Measurements from ENCODE around the gene INMT. TPM values are rescaled to one million over a fixed set of nuclear protein-coding genes. Genes with fewer than 3 reads are reported as not detected.

INMT gene
- total RNA-seq, result 100 to 1,000 TPM in 2 of 4 donors, 10 to 100 TPM in 2; 21.3 to 142 (median 100) TPM

DNA sequence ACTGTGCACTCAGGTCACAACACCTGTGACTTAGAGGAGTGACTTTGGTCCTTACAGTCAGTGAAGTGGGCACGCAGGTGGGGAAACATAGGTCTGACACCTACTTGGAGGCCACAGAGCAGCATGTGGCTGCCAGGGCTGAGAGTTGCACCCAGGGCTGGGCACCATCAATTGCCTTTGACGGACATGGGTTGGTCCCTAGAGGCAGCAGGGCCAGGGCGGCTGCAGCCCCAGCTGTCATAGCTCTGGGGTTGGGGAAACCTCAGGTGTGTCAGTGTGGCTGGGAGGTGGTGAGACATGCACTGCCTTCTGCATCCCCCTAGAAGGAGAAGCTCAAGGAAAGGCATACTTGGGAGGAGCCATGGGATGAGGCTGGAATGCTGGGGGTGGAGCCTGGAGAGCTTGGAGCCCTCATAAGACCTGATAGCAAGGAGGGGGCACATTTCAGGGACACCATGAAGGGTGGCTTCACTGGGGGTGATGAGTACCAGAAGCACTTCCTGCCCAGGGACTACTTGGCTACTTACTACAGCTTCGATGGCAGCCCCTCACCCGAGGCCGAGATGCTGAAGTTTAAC, at the start of gene INMT:
Gene INMT (plus strand): TSS at position 440 of the 578 bp plus-strand sequence. CDS start 16 bp downstream, at position 456.
- H3K36me3 ChIP-seq, result no peaks in the 10 kb centered on the region
- H3K27me3 ChIP-seq, result no peaks in the 10 kb centered on the region
- 43 to 48% methylated on average over 2 to 6 of the region's 6 CpGs for WGBS, 2 donors
- DNase-seq (ENCODE audit: low spot score in 2 of 2), result peak in 1 of 2 donors; percentile 55
- peaks cover 0 to 46% (median 14%) of the 10 kb centered on the region in 4 donors for H3K4me1 ChIP-seq
- TF ChIP-seq POLR2A (IDR thresholded peaks at IDR 0.05), result no peak
- TF ChIP-seq, protein P1, sequence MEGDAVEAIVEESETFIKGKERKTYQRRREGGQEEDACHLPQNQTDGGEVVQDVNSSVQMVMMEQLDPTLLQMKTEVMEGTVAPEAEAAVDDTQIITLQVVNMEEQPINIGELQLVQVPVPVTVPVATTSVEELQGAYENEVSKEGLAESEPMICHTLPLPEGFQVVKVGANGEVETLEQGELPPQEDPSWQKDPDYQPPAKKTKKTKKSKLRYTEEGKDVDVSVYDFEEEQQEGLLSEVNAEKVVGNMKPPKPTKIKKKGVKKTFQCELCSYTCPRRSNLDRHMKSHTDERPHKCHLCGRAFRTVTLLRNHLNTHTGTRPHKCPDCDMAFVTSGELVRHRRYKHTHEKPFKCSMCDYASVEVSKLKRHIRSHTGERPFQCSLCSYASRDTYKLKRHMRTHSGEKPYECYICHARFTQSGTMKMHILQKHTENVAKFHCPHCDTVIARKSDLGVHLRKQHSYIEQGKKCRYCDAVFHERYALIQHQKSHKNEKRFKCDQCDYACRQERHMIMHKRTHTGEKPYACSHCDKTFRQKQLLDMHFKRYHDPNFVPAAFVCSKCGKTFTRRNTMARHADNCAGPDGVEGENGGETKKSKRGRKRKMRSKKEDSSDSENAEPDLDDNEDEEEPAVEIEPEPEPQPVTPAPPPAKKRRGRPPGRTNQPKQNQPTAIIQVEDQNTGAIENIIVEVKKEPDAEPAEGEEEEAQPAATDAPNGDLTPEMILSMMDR (IDR thresholded peaks at IDR 0.05), result no peak
- no peak for TF ChIP-seq EP300 (IDR thresholded peaks at IDR 0.05)
- H3K27ac ChIP-seq, result peak within 1 kb of the TSS; percentile 19 to 84 (median 70)
- H3K9me3 ChIP-seq, result no peaks in the 10 kb centered on the region
- peak within 1 kb of the TSS in 3 of 4 donors; percentile 17 to 48 (median 26) for H3K4me3 ChIP-seq

DNA sequence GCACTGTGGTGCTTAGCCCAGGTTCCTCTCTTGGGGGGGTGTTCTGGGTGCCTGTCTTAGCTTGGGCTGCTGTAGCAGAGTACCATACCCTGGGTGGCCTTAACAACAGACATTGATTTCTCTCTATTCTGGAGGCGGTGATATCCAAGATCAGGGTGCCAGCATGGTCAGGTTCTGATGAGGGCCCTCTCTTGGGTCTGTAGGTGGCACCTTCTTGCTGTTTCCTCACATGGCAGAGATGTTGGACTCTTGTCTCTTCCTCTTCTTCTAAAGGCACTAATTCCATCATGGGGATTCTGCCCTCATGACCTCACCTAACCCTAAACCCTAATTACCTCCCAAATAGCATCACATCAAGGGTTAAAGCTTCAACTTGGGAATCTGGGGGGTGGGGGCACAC, 49.7 kb upstream of the INMT start:
- 75 to 93% methylated on average over 1 of the region's 1 CpG for WGBS, 2 donors

DNA sequence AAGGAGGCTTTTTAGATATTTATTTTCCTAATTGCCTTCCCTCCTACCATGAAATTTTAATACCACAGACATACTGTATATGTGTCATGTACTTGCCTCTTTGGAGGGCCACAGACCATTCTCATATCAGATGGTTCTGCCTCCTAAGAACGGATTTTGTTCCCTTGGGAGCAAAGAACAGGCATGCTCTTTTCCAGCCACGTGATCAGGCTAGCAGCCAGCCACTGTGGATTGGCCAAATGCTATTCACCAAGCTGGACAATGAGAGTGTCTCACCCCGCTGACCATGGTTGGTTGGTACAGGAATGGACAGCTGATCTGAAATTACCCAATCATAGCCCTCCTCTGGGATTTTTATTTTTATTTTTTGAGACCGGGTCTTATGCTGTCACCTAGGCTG, 48.2 kb upstream of the INMT start:
- H3K27me3 ChIP-seq, result no peaks in the 10 kb centered on the region
- no peak overlapping the region for H3K4me3 ChIP-seq
- H3K9me3 ChIP-seq, result no peaks in the 10 kb centered on the region
- H3K36me3 ChIP-seq, result no peaks in the 10 kb centered on the region
- DNase-seq (ENCODE audit: low spot score in 2 of 2), result no peak
- TF ChIP-seq EP300 (IDR thresholded peaks at IDR 0.05), result no peak
- TF ChIP-seq, protein P1 (IDR thresholded peaks at IDR 0.05), result no peak
- H3K27ac ChIP-seq, result no peak overlapping the region
- WGBS, 2 donors, result 64 to 70% methylated on average over 4 of the region's 4 CpGs
- H3K4me1 ChIP-seq, result peaks cover 0 to 17% (median 3%) of the 10 kb centered on the region in 4 donors

More for the DNA sequence above, 49.7 kb upstream of the INMT start:
- Histone ChIP-seq H3K36me3 (no peaks in the 10 kb centered on the region), H3K27ac (no peak overlapping the region), H3K4me1 (peaks cover 0 to 17% (median 0%) of the 10 kb centered on the region in 4 donors), H3K4me3 (no peak overlapping the region), H3K27me3 (no peaks in the 10 kb centered on the region), H3K9me3 (no peaks in the 10 kb centered on the region)
- DNase-seq (ENCODE audit: low spot score in 2 of 2), result no peak
- TF ChIP-seq, protein P1 (IDR thresholded peaks at IDR 0.05), result no peak
- TF ChIP-seq EP300 (IDR thresholded peaks at IDR 0.05) (no peak), POLR2A (IDR thresholded peaks at IDR 0.05) (no peak)

DNA sequence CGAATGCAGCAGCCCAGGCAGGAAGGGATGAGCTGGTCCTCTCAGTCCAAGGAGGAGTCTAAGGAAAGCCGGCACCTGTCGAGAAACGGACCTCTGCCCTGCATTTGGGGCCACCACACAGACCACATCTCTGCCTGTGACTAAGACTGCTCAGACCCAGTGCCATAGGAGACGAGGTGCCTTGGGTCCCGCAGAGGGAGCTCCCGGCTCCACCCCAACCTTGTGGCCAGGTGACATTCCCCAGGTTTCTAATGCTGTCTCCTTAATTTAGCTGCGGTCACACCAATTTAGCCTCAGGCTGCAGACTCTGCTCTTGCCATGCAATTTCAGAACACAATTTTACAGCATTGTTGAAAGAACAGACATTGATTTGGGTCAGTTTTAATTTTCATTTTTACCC, 46.9 kb upstream of the INMT start:
- H3K27ac ChIP-seq, result no peak overlapping the region
- no peak for DNase-seq (ENCODE audit: low spot score in 2 of 2)

DNA sequence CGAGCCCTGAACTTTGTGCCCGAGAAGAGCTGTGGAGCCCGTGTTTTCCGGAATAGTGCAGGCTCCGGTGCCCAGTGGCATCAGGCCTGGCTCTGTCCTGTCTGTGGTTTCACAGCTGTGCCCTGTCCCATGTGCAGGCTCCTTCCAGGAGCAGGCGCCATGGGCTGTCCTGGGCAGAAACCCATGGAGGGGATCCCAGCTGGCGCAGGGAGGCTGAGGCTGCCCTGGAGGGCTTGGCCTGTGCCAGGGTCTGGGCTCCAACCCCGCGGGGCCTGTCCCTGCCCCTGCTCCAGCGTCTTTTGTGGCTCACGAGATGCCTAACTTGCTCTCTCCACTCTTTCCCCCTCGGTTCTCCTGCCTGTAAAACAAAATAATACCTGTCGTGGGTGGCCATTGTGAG, 46.3 kb upstream of the INMT start:
- 86 to 90% methylated on average over 11 to 13 of the region's 13 CpGs for WGBS, 2 donors
- H3K4me3 ChIP-seq, result no peak overlapping the region
- no peaks in the 10 kb centered on the region for H3K9me3 ChIP-seq
- TF ChIP-seq EP300 (IDR thresholded peaks at IDR 0.05) (no peak), POLR2A (IDR thresholded peaks at IDR 0.05) (no peak)
- TF ChIP-seq, protein P1 (IDR thresholded peaks at IDR 0.05), result no peak
- H3K27ac ChIP-seq, result no peak overlapping the region
- no peak for DNase-seq (ENCODE audit: low spot score in 2 of 2)
- H3K36me3 ChIP-seq, result no peaks in the 10 kb centered on the region
- no peaks in the 10 kb centered on the region for H3K27me3 ChIP-seq
- peaks cover 0 to 22% (median 3%) of the 10 kb centered on the region in 4 donors for H3K4me1 ChIP-seq

More for the DNA sequence above, 46.9 kb upstream of the INMT start:
- no peak overlapping the region for H3K4me3 ChIP-seq
- no peaks in the 10 kb centered on the region for H3K27me3 ChIP-seq
- no peaks in the 10 kb centered on the region for H3K36me3 ChIP-seq
- H3K4me1 ChIP-seq, result peaks cover 0 to 22% (median 3%) of the 10 kb centered on the region in 4 donors
- H3K9me3 ChIP-seq, result no peaks in the 10 kb centered on the region
- TF ChIP-seq POLR2A (IDR thresholded peaks at IDR 0.05) (no peak), EP300 (IDR thresholded peaks at IDR 0.05) (no peak)
- TF ChIP-seq, protein P1 (IDR thresholded peaks at IDR 0.05), result no peak
- 84 to 92% methylated on average over 7 of the region's 8 CpGs for WGBS, 2 donors
